Urinary bladder (tissue), 4 donors: ENCODE results near the gene CDH13. TPM values are rescaled to one million over a fixed set of nuclear protein-coding genes. Genes with fewer than 3 reads are reported as not detected.

Experiments
- DNase-seq: peaks from one replicate; pipeline ENCODE4 v3.0.0-alpha.2; 2015; ENCODE audit errors: extremely low spot score
- H3K27ac ChIP-seq: one replicate; pipeline ENCODE4 v1.5.1; 2013; ENCODE audit warnings: low read depth, mild to moderate bottlenecking, moderate library complexity
- H3K36me3 ChIP-seq: one replicate; pipeline ENCODE4 v1.6.1; 2013; ENCODE audit warnings: mild to moderate bottlenecking, moderate library complexity; ENCODE audit not compliant: insufficient read depth
- H3K4me1 ChIP-seq: one replicate; pipeline ENCODE4 v1.6.1; 2013; ENCODE audit warnings: mild to moderate bottlenecking, moderate library complexity; ENCODE audit not compliant: insufficient read depth
- H3K4me3 ChIP-seq: one replicate; pipeline ENCODE4 v1.5.1; 2013; ENCODE audit warnings: low read depth, low read length
- WGBS: extraction: QIAGEN DNeasy Blood & Tissue Kit; methylation state at CpG from one replicate; pipeline ENCODE4 v1.1.7; 2013; 5-methylcytosine and 5-hydroxymethylcytosine counted together
- polyA plus RNA-seq: library from polyadenylated mRNA; stranded (reverse); fragments of 200-250 nt; gene quantifications from one replicate; pipeline ENCODE4 v1.2.3, GENCODE V29; 2013
- total RNA-seq: library from RNA; depleted of rRNA; stranded (reverse); fragments of >200 nt; gene quantifications from one replicate; pipeline ENCODE4 v1.2.3, GENCODE V29; 2014
- donor health status: healthy with polysubstance abuse.
- donor health status: healthy.

CDH13 gene
- total and polyA plus RNA-seq, 2 donors, result 18.9 to 21.5 TPM

GRCh38 chr16:83549316-83550182 is 922.8 kb downstream of the CDH13 start:
- H3K4me3 ChIP-seq, result no peak overlapping the region
- no peak for DNase-seq
- no peak overlapping the region for H3K27ac ChIP-seq
- 57% methylated on average over 13 of the region's 13 CpGs for WGBS
- no peaks in the 10 kb centered on the region for H3K36me3 ChIP-seq
- H3K4me1 ChIP-seq, result no peaks in the 10 kb centered on the region

- Histone ChIP-seq H3K4me3 (no peak overlapping the region), H3K4me1 (no peaks in the 10 kb centered on the region), H3K27ac (no peak overlapping the region), H3K36me3 (no peaks in the 10 kb centered on the region)
- DNase-seq, result no peak
- 61% methylated on average over 4 of the region's 4 CpGs for WGBS
These were observed 923.4 kb downstream of the CDH13 start for GRCh38 chr16:83550183-83550569.

- H3K4me1 ChIP-seq, result no peaks in the 10 kb centered on the region
- H3K36me3 ChIP-seq, result no peaks in the 10 kb centered on the region
- no peak overlapping the region for H3K27ac ChIP-seq
- H3K4me3 ChIP-seq, result no peak overlapping the region
- no peak for DNase-seq
- WGBS, result 59% methylated on average over 3 of the region's 3 CpGs
These were observed 925.5 kb downstream of the CDH13 start for GRCh38 chr16:83552228-83552627.

GRCh38 chr16:83552930-83553329 is 926.2 kb downstream of the CDH13 start:
- Histone ChIP-seq H3K36me3 (no peaks in the 10 kb centered on the region), H3K27ac (no peak overlapping the region), H3K4me3 (no peak overlapping the region), H3K4me1 (no peaks in the 10 kb centered on the region)
- no peak for DNase-seq
- WGBS, result 93% methylated on average over 9 of the region's 10 CpGs

GRCh38 chr16:83554096-83554495 is 927.3 kb downstream of the CDH13 start:
- Histone ChIP-seq H3K36me3 (no peaks in the 10 kb centered on the region), H3K27ac (no peak overlapping the region), H3K4me3 (no peak overlapping the region), H3K4me1 (no peaks in the 10 kb centered on the region)
- WGBS, result 65% methylated on average over 3 of the region's 3 CpGs
- no peak for DNase-seq

GRCh38 chr16:83554540-83554939 is 927.8 kb downstream of the CDH13 start:
- no peak overlapping the region for H3K4me3 ChIP-seq
- WGBS, result 94% methylated on average over 1 of the region's 1 CpG
- H3K27ac ChIP-seq, result no peak overlapping the region
- H3K4me1 ChIP-seq, result no peaks in the 10 kb centered on the region
- no peak for DNase-seq
- no peaks in the 10 kb centered on the region for H3K36me3 ChIP-seq

GRCh38 chr16:83561876-83562275 is 935.1 kb downstream of the CDH13 start:
- H3K27ac ChIP-seq, result no peak overlapping the region
- no peaks in the 10 kb centered on the region for H3K4me1 ChIP-seq
- H3K36me3 ChIP-seq, result no peaks in the 10 kb centered on the region
- no peak for DNase-seq
- 83% methylated on average over 2 of the region's 2 CpGs for WGBS
- H3K4me3 ChIP-seq, result no peak overlapping the region

GRCh38 chr16:83568345-83568744 is 941.6 kb downstream of the CDH13 start:
- no peaks in the 10 kb centered on the region for H3K36me3 ChIP-seq
- H3K4me1 ChIP-seq, result no peaks in the 10 kb centered on the region
- WGBS, result 58% methylated on average over 7 of the region's 7 CpGs
- H3K4me3 ChIP-seq, result no peak overlapping the region
- no peak for DNase-seq
- no peak overlapping the region for H3K27ac ChIP-seq

GRCh38 chr16:83574388-83574787 is 947.6 kb downstream of the CDH13 start:
- no peaks in the 10 kb centered on the region for H3K36me3 ChIP-seq
- H3K4me1 ChIP-seq, result no peaks in the 10 kb centered on the region
- H3K27ac ChIP-seq, result no peak overlapping the region
- DNase-seq, result no peak
- no peak overlapping the region for H3K4me3 ChIP-seq
- WGBS, result 77% methylated on average over 6 of the region's 6 CpGs

GRCh38 chr16:83577078-83577745 is 950.4 kb downstream of the CDH13 start:
- H3K27ac ChIP-seq, result no peak overlapping the region
- WGBS, result 79% methylated on average over 7 of the region's 7 CpGs
- no peak for DNase-seq
- H3K4me1 ChIP-seq, result no peaks in the 10 kb centered on the region
- H3K4me3 ChIP-seq, result no peak overlapping the region
- H3K36me3 ChIP-seq, result no peaks in the 10 kb centered on the region

GRCh38 chr16:83578171-83578570 is 951.4 kb downstream of the CDH13 start:
- Histone ChIP-seq H3K27ac (no peak overlapping the region), H3K4me3 (no peak overlapping the region), H3K4me1 (no peaks in the 10 kb centered on the region), H3K36me3 (no peaks in the 10 kb centered on the region)
- no peak for DNase-seq
- 73% methylated on average over 7 of the region's 7 CpGs for WGBS

- Histone ChIP-seq H3K36me3 (no peaks in the 10 kb centered on the region), H3K4me1 (no peaks in the 10 kb centered on the region), H3K4me3 (no peak overlapping the region), H3K27ac (no peak overlapping the region)
- 51% methylated on average over 1 of the region's 1 CpG for WGBS
- no peak for DNase-seq
These were observed 952.3 kb downstream of the CDH13 start for GRCh38 chr16:83579027-83579426.

- WGBS, result 66% methylated on average over 3 of the region's 3 CpGs
- no peaks in the 10 kb centered on the region for H3K4me1 ChIP-seq
- no peak for DNase-seq
These were observed 952.7 kb downstream of the CDH13 start for GRCh38 chr16:83579436-83579835.

GRCh38 chr16:83581082-83581481 is 954.3 kb downstream of the CDH13 start:
- 84% methylated on average over 2 of the region's 2 CpGs for WGBS
- no peak overlapping the region for H3K27ac ChIP-seq
- no peaks in the 10 kb centered on the region for H3K36me3 ChIP-seq
- H3K4me1 ChIP-seq, result no peaks in the 10 kb centered on the region
- DNase-seq, result no peak
- H3K4me3 ChIP-seq, result no peak overlapping the region

More at GRCh38 chr16:83579436-83579835, 952.7 kb downstream of the CDH13 start:
- Histone ChIP-seq H3K36me3 (no peaks in the 10 kb centered on the region), H3K4me3 (no peak overlapping the region), H3K27ac (no peak overlapping the region)
